Motor neuron (in vitro differentiated cells): ENCODE measurements around the gene MITD1. TPM values are rescaled to one million over a fixed set of nuclear protein-coding genes. Genes with fewer than 3 reads are reported as not detected.
"Not testable (repeated sequence)": the region's sequence is repeated elsewhere in the genome, so short reads cannot be mapped to it uniquely, and the experiment has no call there.

Experiments
- ATAC-seq, 8 experiments: fragments of 200-7000 bp; cut with Tn5 transposase; replicated peaks in 6 of 8; 2 replicates each; pipeline ENCODE4 v1.8.0; 2021; ENCODE audit warnings: mild to moderate bottlenecking in 8 of 8, moderate library complexity in 8 of 8
- H3K27ac ChIP-seq, 2 donors: fragments of 250-450 bp; sonication (Bioruptor Pico); 2 replicates each; pipeline ENCODE4 v1.9.0; 2021; ENCODE audit warnings: antibody characterized with exemption in 2 of 2, mild to moderate bottlenecking in 2 of 2, moderate library complexity in 1 of 2
- H3K4me1 ChIP-seq, 2 donors: fragments of 250-450 bp; sonication (Bioruptor Pico); replicated peaks in 1 of 2; 2 replicates each; pipeline ENCODE4 v1.6.1; 2021; ENCODE audit warnings: antibody characterized with exemption in 2 of 2, mild to moderate bottlenecking in 2 of 2, moderate library complexity in 1 of 2
- H3K4me3 ChIP-seq, 5 donors: fragments of 250-450 bp; sonication (Bioruptor Pico); 2 replicates each; pipeline ENCODE4 v1.9.0; 2021; ENCODE audit warnings: antibody characterized with exemption in 5 of 5, mild to moderate bottlenecking in 5 of 5, moderate library complexity in 4 of 5
- WGBS, 10 experiments: fragments of 450-650 bp; shearing (Covaris generic); methylation state at CpG; one replicate each; pipeline ENCODE4 v1.0.0; 2022; 5-methylcytosine and 5-hydroxymethylcytosine counted together
- in situ Hi-C, 9 experiments: fragments of 400-800 bp; cut with MboI; loops; one replicate each; pipeline ENCODE4 v1.15.0; 2021; ENCODE audit warnings: low sequenced_read_pairs in 9 of 9, low pct_unique_long_range_greater_than_20kb in 2 of 9; ENCODE audit not compliant: unreplicated experiment in 9 of 9
- total RNA-seq, 8 experiments: library from RNA; unstranded; fragments of 300-600 nt; gene quantifications; 2 replicates each; pipeline versions ENCODE4 v1.2.3 to v1.2.4, GENCODE V29; 2022

Gene MITD1
- 10 to 100 TPM; 16.2 to 51.1 (median 30.0) TPM for total RNA-seq

- peak within 1 kb of the TSS; percentile 68 to 91 (median 75) for H3K4me3 ChIP-seq
- WGBS, 10 experiments = 0 to 2% (median 0%) methylated on average over 2 to 22 of the region's 39 CpGs
- peaks cover 11 to 15% of the 10 kb centered on the region in 2 donors for H3K4me1 ChIP-seq
- peak; percentile 95 to 98 (median 97) for ATAC-seq
- in situ Hi-C loops = loop anchor here in 1 of 9 experiments (25.0 kb wide), 1 partner anchor 306 kb away; the partner anchor contains the start of gene REV1
- H3K27ac ChIP-seq = peak within 1 kb of the TSS; percentile 80
These were observed at the start of gene MITD1, which contains the start of gene MRPL30 for GRCh38 chr2:99180755-99181623. MITD1 (minus strand) TSS chr2:99181058; CDS start chr2:99180981, 77 bp downstream. MRPL30 (plus strand) TSS chr2:99181184; CDS start chr2:99186204, 5,020 bp downstream.

DNA sequence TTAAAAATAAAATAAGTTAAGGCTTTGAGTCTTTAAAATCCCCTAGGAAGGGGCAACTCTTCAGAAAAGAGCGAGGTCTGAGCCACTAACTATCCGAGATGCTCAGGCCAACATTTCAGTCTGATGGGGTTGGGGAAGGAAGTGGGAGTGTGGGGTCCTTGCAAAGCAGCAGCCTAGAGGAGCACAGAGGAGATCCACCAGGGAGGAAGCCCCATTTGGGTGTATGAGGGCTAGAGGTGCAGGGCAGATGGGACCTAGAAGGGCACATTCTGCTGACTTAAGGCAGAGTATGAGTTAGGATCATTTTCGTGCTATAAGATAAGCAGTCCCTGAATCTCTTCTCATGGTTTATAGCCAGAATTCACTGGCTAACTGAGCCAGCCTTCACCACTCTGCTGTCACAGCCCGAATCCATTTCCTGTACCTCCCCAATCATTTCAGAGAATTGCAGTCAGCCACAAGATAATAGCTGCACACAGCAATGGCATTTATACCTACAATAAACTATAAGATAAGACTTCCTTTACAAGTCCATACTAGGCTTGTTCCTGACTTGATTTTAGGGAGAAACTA is 37.2 kb upstream of the MITD1 start:
- Histone ChIP-seq H3K4me3 (no peak overlapping the region), H3K27ac (no peak overlapping the region), H3K4me1 (no peaks in the 10 kb centered on the region)
- WGBS, 10 experiments = 57 to 100% (median 96%) methylated on average over 1 to 3 of the region's 4 CpGs; no CpG with 5 or more reads in 2 of the 10 experiments
- in situ Hi-C loops = no loop called here
- ATAC-seq = no peak

GRCh38 chr2:99216096-99216495 is 35.2 kb upstream of the MITD1 start:
- no peak overlapping the region for H3K27ac ChIP-seq
- no peaks in the 10 kb centered on the region for H3K4me1 ChIP-seq
- ATAC-seq = no peak
- H3K4me3 ChIP-seq = no peak overlapping the region
- in situ Hi-C loops = no loop called here
- 59 to 100% (median 90%) methylated on average over 1 to 2 of the region's 2 CpGs; no CpG with 5 or more reads in 3 of the 10 experiments for WGBS, 10 experiments

DNA sequence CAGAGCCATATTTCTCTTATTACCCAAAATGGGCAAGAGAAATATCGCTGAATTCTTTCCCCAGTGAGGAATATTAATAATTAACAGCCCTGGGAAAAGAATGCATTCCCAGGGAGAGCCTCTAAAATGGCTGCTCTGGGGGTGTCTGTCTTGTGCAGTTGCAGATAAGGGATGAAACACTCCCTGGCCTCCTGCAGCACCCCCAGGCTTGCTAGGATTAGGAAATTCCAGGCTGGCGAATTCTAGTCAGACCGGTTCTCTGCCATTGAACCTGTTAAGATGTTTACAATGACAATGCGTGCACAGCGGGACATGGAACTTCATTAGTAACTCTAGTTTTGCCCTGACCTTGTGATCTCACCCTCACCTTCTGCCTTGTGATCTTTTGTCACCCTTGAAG is 24.6 kb upstream of the MITD1 start:
- in situ Hi-C loops = no loop called here
- 73 to 100% (median 85%) methylated on average over 1 to 5 of the region's 5 CpGs; no CpG with 5 or more reads in 5 of the 10 experiments for WGBS, 10 experiments
- Histone ChIP-seq H3K27ac (no peak overlapping the region), H3K4me1 (no peaks in the 10 kb centered on the region), H3K4me3 (no peak overlapping the region)
- ATAC-seq = no peak

DNA sequence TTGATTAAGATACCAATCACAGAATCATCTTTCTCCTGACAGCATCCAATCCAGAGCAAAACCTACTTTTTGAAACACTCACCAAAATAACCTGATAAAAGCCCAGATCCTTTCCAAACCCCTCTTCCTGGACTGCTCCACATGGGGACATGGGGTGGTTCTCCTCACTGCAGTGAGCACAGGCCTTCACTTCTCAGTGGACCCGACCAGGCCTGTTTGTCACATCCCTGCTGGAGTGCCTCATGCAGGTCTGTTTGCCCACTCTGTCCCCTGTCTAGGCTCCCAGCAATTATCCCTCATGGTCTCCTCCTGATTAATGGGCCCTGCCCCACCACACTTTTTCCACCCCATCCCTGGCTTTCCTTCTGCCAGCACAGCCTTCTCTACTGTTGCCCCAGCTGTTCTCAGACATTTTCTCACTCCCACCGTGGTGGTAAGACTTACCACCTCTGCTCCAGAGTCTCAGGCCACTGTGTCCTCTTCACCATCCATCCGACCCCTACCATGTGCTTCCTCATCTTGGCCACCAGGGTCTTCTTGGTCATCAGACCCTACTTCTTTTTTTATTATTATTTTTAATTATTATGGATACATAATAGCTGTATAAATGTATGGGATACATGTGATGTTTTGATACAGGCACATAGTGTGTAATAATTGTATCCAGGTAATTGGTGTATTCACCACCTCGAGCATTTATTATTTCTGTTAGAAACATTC is 21.3 kb upstream of the MITD1 start:
- H3K4me3 ChIP-seq = no peak overlapping the region
- ATAC-seq = no peak
- H3K27ac ChIP-seq = no peak overlapping the region
- WGBS, 10 experiments = 77 to 100% (median 93%) methylated on average over 1 to 4 of the region's 4 CpGs; no CpG with 5 or more reads in 1 of the 10 experiments
- in situ Hi-C loops = no loop called here
- H3K4me1 ChIP-seq = no peaks in the 10 kb centered on the region

- Histone ChIP-seq H3K4me3 (no peak overlapping the region), H3K4me1 (no peaks in the 10 kb centered on the region), H3K27ac (no peak overlapping the region)
- 85 to 100% (median 94%) methylated on average over 2 to 7 of the region's 7 CpGs; no CpG with 5 or more reads in 3 of the 10 experiments for WGBS, 10 experiments
- no peak for ATAC-seq
- in situ Hi-C loops = no loop called here
These were observed 19.4 kb upstream of the MITD1 start for GRCh38 chr2:99200076-99200800.

DNA sequence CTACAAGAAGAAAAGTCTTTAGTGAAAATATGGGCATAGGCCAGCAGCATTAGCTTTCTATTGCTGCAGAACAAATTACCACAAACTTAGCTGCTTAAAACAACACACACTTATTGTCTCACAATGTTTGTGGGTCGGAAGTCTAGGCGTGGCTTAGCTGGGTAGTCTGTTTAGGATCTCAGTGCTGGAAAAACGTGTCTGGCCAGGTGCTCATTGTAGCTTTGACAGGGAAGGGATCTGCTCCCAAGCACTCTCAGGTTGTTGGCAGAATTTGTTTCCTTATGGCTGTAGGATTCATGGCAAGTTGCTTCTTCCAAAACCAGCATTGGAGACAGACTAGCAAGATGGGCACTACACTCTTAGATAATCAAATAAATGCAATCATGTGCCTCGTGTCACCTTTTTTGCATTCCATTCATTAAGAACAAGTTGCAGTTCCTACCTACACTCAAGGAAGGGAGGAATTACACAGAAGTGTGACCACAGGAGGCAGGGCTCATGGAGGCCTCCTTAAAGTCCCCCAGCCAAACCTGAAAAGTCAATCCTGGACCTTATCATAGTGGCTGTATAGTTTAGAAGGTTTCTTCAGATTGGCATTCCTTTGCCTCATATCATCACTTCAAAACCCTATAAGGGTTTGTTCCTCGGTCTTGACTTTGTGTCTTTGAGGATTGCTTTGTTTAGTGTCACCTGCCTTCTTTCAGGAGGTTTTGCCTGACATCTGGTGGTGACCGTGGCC is 17.4 kb upstream of the MITD1 start:
- H3K27ac ChIP-seq = no peak overlapping the region
- in situ Hi-C loops = loop anchor here in 1 of 9 experiments (25.0 kb wide), 1 partner anchor 289 kb away; the partner anchor contains the start of gene REV1
- no peak for ATAC-seq
- H3K4me3 ChIP-seq = no peak overlapping the region
- no peaks in the 10 kb centered on the region for H3K4me1 ChIP-seq
- 80 to 100% (median 89%) methylated on average over 1 to 5 of the region's 6 CpGs; no CpG with 5 or more reads in 2 of the 10 experiments for WGBS, 10 experiments

DNA sequence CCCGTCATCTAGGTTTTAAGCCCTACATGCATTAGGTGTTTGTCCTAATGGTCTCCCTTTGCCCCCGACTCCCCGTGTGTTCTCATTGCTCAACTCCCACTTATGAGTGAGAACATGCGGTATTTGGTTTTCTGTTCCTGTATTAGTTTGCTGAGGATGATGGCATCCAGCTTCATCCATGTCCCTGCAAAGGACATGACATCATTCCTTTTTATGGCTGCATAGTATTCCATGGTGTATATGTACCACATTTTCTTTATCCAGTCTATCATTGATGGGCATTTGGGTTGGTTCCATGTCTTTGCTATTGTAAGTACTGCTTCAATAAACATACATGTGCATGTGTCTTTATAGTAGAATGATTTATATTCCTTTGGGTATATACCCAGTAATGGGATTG is 11.5 kb upstream of the MITD1 start:
- not testable (repeated sequence) for H3K27ac ChIP-seq, H3K4me3 ChIP-seq, ATAC-seq, H3K4me1 ChIP-seq
- in situ Hi-C loops = loop anchor here in 1 of 9 experiments (25.0 kb wide), 1 partner anchor 295 kb away; the partner anchor contains the start of gene REV1
- 80 to 100% (median 96%) methylated on average over 1 to 4 of the region's 4 CpGs; no CpG with 5 or more reads in 2 of the 10 experiments for WGBS, 10 experiments

GRCh38 chr2:99190548-99190947 is 9.7 kb upstream of the MITD1 start:
- no peak overlapping the region for H3K27ac ChIP-seq
- in situ Hi-C loops = loop anchor here in 1 of 9 experiments (25.0 kb wide), 1 partner anchor 297 kb away; the partner anchor contains the start of gene REV1
- H3K4me1 ChIP-seq = no peaks in the 10 kb centered on the region
- ATAC-seq = no peak
- 67 to 100% (median 89%) methylated on average over 1 of the region's 1 CpG; no CpG with 5 or more reads in 5 of the 10 experiments for WGBS, 10 experiments
- no peak overlapping the region for H3K4me3 ChIP-seq

GRCh38 chr2:99188357-99188756 is 7.5 kb upstream of the MITD1 start:
- WGBS, 10 experiments = 90 to 100% (median 100%) methylated on average over 1 to 3 of the region's 3 CpGs; no CpG with 5 or more reads in 1 of the 10 experiments
- Histone ChIP-seq H3K27ac (no peak overlapping the region), H3K4me1 (no peaks in the 10 kb centered on the region), H3K4me3 (no peak overlapping the region)
- in situ Hi-C loops = loop anchor here in 1 of 9 experiments (25.0 kb wide), 1 partner anchor 299 kb away; the partner anchor contains the start of gene REV1
- ATAC-seq = no peak

DNA sequence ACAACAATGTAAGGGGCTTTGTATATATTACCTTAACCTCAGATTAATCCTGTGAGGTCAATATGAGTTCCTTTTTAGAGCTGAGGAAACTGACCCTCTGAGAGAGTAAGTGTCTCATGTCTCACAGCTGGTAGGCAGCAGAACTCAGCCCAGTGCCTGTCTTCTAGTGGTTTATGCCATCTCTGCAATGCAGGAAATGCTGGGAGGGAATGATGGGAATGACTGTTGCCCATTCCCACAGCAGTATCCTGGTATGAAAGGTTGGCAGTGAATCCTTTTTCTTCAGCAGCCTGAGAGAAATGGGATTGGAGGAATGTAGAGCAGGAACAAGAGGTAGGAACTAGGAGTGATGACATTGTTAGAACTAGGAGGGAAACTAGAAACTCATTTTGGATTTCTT is 6.2 kb upstream of the MITD1 start:
- ATAC-seq = no peak
- Histone ChIP-seq H3K27ac (no peak overlapping the region), H3K4me1 (peaks cover 3 to 7% of the 10 kb centered on the region in 2 donors), H3K4me3 (no peak overlapping the region)
- in situ Hi-C loops = loop anchor here in 1 of 9 experiments (25.0 kb wide), 1 partner anchor 300 kb away; the partner anchor contains the start of gene REV1
